Thoracic aorta (tissue), 2 donors: ENCODE data around the gene CLINT1. TPM values are rescaled to one million over a fixed set of nuclear protein-coding genes. Genes with fewer than 3 reads are reported as not detected.

Experiments used
- ATAC-seq: fragments of 150-250 bp; one replicate; pipeline ENCODE4 v1.8.0; 2017; ENCODE audit warnings: low read depth; ENCODE audit not compliant: insufficient number of reproducible peaks, low FRiP score
- DNase-seq: peaks from one replicate; pipeline ENCODE4 v3.0.0-alpha.2; 2020; ENCODE audit warnings: low spot score
- H3K27ac ChIP-seq, 2 donors: fragments of 200-600 bp; sonication (generic); 1 replicate in 1 of 2; 2 replicates in 1 of 2; pipeline ENCODE4 v1.5.1; 2016; ENCODE audit warnings: mild to moderate bottlenecking in 2 of 2, moderate library complexity in 2 of 2
- H3K27me3 ChIP-seq: fragments of 200-600 bp; sonication (generic); replicated peaks from 2 replicates; pipeline ENCODE4 v1.6.0; 2016; ENCODE audit warnings: mild to moderate bottlenecking; ENCODE audit not compliant: insufficient read depth
- H3K36me3 ChIP-seq: fragments of 200-600 bp; sonication (generic); one replicate; pipeline ENCODE4 v1.5.1; 2016
- H3K4me1 ChIP-seq, 2 donors: fragments of 200-600 bp; sonication (generic); 1 replicate in 1 of 2; 2 replicates in 1 of 2; pipeline versions ENCODE4 v1.5.1 to v1.6.0; 2016; ENCODE audit warnings: low read depth in 2 of 2, mild to moderate bottlenecking in 1 of 2; ENCODE audit not compliant: control insufficient read depth in 1 of 2
- H3K4me3 ChIP-seq: fragments of 200-600 bp; sonication (generic); 2 replicates; pipeline ENCODE4 v1.5.1; 2016; ENCODE audit warnings: mild to moderate bottlenecking
- H3K9me3 ChIP-seq: fragments of 200-600 bp; sonication (generic); 2 replicates; pipeline ENCODE4 v1.5.1; 2016
- CTCF ChIP-seq: fragments of 200-600 bp; sonication (generic); IDR thresholded peaks from one replicate; pipeline ENCODE4 v1.5.1; 2019; ENCODE audit warnings: antibody characterized with exemption
- total RNA-seq, 2 donors: library from RNA; depleted of rRNA; stranded (reverse); fragments of >200 nt; gene quantifications; one replicate each; pipeline versions ENCODE4 v1.1.0 to v1.2.3, GENCODE V29; 2016

CLINT1 gene
- total RNA-seq, 2 donors from 2014 or later: 66.3 to 84.0 TPM

GRCh38 chr5:157821822-157822622 is 36.9 kb downstream of the CLINT1 start:
- Histone ChIP-seq H3K4me1 (peaks cover 19 to 70% of the 10 kb centered on the region in 2 donors), H3K27ac (no peak overlapping the region), H3K27me3 (no peaks in the 10 kb centered on the region), H3K9me3 (no peaks in the 10 kb centered on the region), H3K36me3 (no peaks in the 10 kb centered on the region), H3K4me3 (no peak overlapping the region)
- DNase-seq: no peak
- no peak for TF ChIP-seq CTCF
- no peak for ATAC-seq

GRCh38 chr5:157821405-157821804 is 37.5 kb downstream of the CLINT1 start:
- Histone ChIP-seq H3K27me3 (no peaks in the 10 kb centered on the region), H3K27ac (no peak overlapping the region), H3K36me3 (no peaks in the 10 kb centered on the region), H3K4me3 (no peak overlapping the region), H3K9me3 (no peaks in the 10 kb centered on the region), H3K4me1 (peaks cover 14 to 64% of the 10 kb centered on the region in 2 donors)
- no peak for TF ChIP-seq CTCF
- no peak for ATAC-seq
- DNase-seq: no peak

GRCh38 chr5:157820593-157821252 is 38.2 kb downstream of the CLINT1 start:
- peaks cover 14 to 57% of the 10 kb centered on the region in 2 donors for H3K4me1 ChIP-seq
- TF ChIP-seq CTCF: peak; percentile 53
- ATAC-seq (no peak), DNase-seq (no peak)
- H3K27me3 ChIP-seq: no peaks in the 10 kb centered on the region
- H3K4me3 ChIP-seq: no peak overlapping the region
- no peaks in the 10 kb centered on the region for H3K36me3 ChIP-seq
- H3K9me3 ChIP-seq: no peaks in the 10 kb centered on the region
- H3K27ac ChIP-seq: peak overlapping the region in 1 of 2 donors; percentile 13

GRCh38 chr5:157819502-157820115 is 39.3 kb downstream of the CLINT1 start:
- DNase-seq: no peak
- peak overlapping the region in 1 of 2 donors; percentile 13 for H3K27ac ChIP-seq
- no peaks in the 10 kb centered on the region for H3K9me3 ChIP-seq
- H3K36me3 ChIP-seq: no peaks in the 10 kb centered on the region
- H3K4me3 ChIP-seq: no peak overlapping the region
- no peak for TF ChIP-seq CTCF
- H3K27me3 ChIP-seq: no peaks in the 10 kb centered on the region
- ATAC-seq: no peak
- H3K4me1 ChIP-seq: peaks cover 9 to 46% of the 10 kb centered on the region in 2 donors

GRCh38 chr5:157818368-157818767 is 40.6 kb downstream of the CLINT1 start:
- Histone ChIP-seq H3K4me3 (no peak overlapping the region), H3K27me3 (no peaks in the 10 kb centered on the region), H3K4me1 (peaks cover 9 to 43% of the 10 kb centered on the region in 2 donors), H3K36me3 (peaks cover 5% of the 10 kb centered on the region), H3K9me3 (no peaks in the 10 kb centered on the region), H3K27ac (no peak overlapping the region)
- no peak for DNase-seq
- no peak for TF ChIP-seq CTCF
- no peak for ATAC-seq
